Trophoblast cell (in vitro differentiated cells and primary cell): ENCODE measurements around the gene BTNL8. TPM values are rescaled to one million over a fixed set of nuclear protein-coding genes. Genes with fewer than 3 reads are reported as not detected.

Experiments
- DNase-seq, 2 donors: peaks; one replicate each; pipeline ENCODE4 v3.0.0-alpha.2; 2016
- H2AFZ ChIP-seq: 2 replicates; pipeline ENCODE4 v1.6.1; 2013; ENCODE audit warnings: low read length, moderate library complexity, mild to moderate bottlenecking; ENCODE audit not compliant: insufficient read depth, poor library complexity
- H2AK5ac ChIP-seq: 2 replicates; pipeline ENCODE4 v1.6.1; 2013; ENCODE audit warnings: mild to moderate bottlenecking, low read length
- H2BK120ac ChIP-seq: 2 replicates; pipeline ENCODE4 v1.6.1; 2013; ENCODE audit warnings: low read length, mild to moderate bottlenecking, moderate library complexity; ENCODE audit not compliant: insufficient read depth, poor library complexity
- H2BK12ac ChIP-seq: 2 replicates; pipeline ENCODE4 v1.6.1; 2013; ENCODE audit warnings: mild to moderate bottlenecking, low read length, moderate library complexity
- H2BK5ac ChIP-seq: 2 replicates; pipeline ENCODE4 v1.6.1; 2013; ENCODE audit warnings: low read length, low read depth, moderate library complexity, mild to moderate bottlenecking; ENCODE audit not compliant: poor library complexity
- H3K14ac ChIP-seq: 2 replicates; pipeline ENCODE4 v1.6.1; 2013; ENCODE audit warnings: mild to moderate bottlenecking, low read length
- H3K18ac ChIP-seq: 2 replicates; pipeline ENCODE4 v1.6.1; 2013; ENCODE audit warnings: mild to moderate bottlenecking, low read length
- H3K23ac ChIP-seq: 2 replicates; pipeline ENCODE4 v1.6.1; 2013; ENCODE audit warnings: low read length
- H3K27ac ChIP-seq: 2 replicates; pipeline ENCODE4 v1.5.1; 2013; ENCODE audit warnings: low read depth, mild to moderate bottlenecking, inconsistent platforms, low read length, moderate library complexity
- H3K27me3 ChIP-seq: 2 replicates; pipeline ENCODE4 v1.6.1; 2013; ENCODE audit warnings: inconsistent platforms, mild to moderate bottlenecking, low read length, moderate library complexity; ENCODE audit not compliant: insufficient read depth
- H3K36me3 ChIP-seq, 2 experiments: 1 replicate in 1 of 2; 2 replicates in 1 of 2; pipeline ENCODE4 v1.6.1; 2013; ENCODE audit warnings: low read length in 2 of 2, mild to moderate bottlenecking in 2 of 2, moderate library complexity in 1 of 2; ENCODE audit not compliant: insufficient read depth in 2 of 2, control insufficient read depth in 1 of 2
- H3K4ac ChIP-seq: 2 replicates; pipeline ENCODE4 v1.6.1; 2013; ENCODE audit warnings: low read depth, mild to moderate bottlenecking, low read length, moderate library complexity
- H3K4me1 ChIP-seq, 2 experiments: 1 replicate in 1 of 2; 2 replicates in 1 of 2; pipeline ENCODE4 v1.6.1; 2013; ENCODE audit warnings: low read length in 2 of 2, mild to moderate bottlenecking in 2 of 2, moderate library complexity in 1 of 2; ENCODE audit not compliant: insufficient read depth in 2 of 2, control insufficient read depth in 1 of 2
- H3K4me2 ChIP-seq: 2 replicates; pipeline ENCODE4 v1.6.1; 2013; ENCODE audit warnings: inconsistent platforms, mild to moderate bottlenecking, low read length, moderate library complexity
- H3K4me3 ChIP-seq: 2 replicates; pipeline ENCODE4 v1.5.1; 2013; ENCODE audit warnings: mild to moderate bottlenecking, low read depth, low read length, inconsistent platforms
- H3K79me1 ChIP-seq: one replicate; pipeline ENCODE4 v1.6.1; 2013; ENCODE audit warnings: low read length
- H3K79me2 ChIP-seq: 2 replicates; pipeline ENCODE4 v1.6.1; 2013; ENCODE audit warnings: low read length, mild to moderate bottlenecking; ENCODE audit not compliant: control insufficient read depth, insufficient read depth, poor library complexity
- H3K9ac ChIP-seq: 2 replicates; pipeline ENCODE4 v1.6.1; 2013; ENCODE audit warnings: mild to moderate bottlenecking, low read length
- H3K9me3 ChIP-seq: 2 replicates; pipeline ENCODE4 v1.6.1; 2013; ENCODE audit warnings: low read depth, mild to moderate bottlenecking, control low read depth, inconsistent platforms, low read length; ENCODE audit not compliant: insufficient read depth
- H4K12ac ChIP-seq: 2 replicates; pipeline ENCODE4 v1.6.1; 2013; ENCODE audit warnings: low read depth, mild to moderate bottlenecking, low read length, moderate library complexity
- H4K8ac ChIP-seq: 2 replicates; pipeline ENCODE4 v1.6.1; 2013; ENCODE audit warnings: low read depth, mild to moderate bottlenecking, low read length, moderate library complexity
- H4K91ac ChIP-seq: one replicate; pipeline ENCODE4 v1.6.1; 2013; ENCODE audit warnings: low read depth, mild to moderate bottlenecking, low read length, moderate library complexity
- WGBS: extraction: QIAGEN DNeasy Blood & Tissue Kit; methylation state at CpG from one replicate; pipeline ENCODE4 v1.1.7; 2013; ENCODE audit warnings: missing lambda C conversion rate; ENCODE audit not compliant: insufficient read length, insufficient coverage; ENCODE audit errors: extremely low coverage; 5-methylcytosine and 5-hydroxymethylcytosine counted together
- polyA plus RNA-seq: library from polyadenylated mRNA; stranded (reverse); fragments of 200-250 nt; gene quantifications from 2 replicates; pipeline ENCODE4 v1.2.3, GENCODE V29; 2013

The BTNL8 gene, protein sequence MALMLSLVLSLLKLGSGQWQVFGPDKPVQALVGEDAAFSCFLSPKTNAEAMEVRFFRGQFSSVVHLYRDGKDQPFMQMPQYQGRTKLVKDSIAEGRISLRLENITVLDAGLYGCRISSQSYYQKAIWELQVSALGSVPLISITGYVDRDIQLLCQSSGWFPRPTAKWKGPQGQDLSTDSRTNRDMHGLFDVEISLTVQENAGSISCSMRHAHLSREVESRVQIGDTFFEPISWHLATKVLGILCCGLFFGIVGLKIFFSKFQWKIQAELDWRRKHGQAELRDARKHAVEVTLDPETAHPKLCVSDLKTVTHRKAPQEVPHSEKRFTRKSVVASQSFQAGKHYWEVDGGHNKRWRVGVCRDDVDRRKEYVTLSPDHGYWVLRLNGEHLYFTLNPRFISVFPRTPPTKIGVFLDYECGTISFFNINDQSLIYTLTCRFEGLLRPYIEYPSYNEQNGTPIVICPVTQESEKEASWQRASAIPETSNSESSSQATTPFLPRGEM
- polyA plus RNA-seq = not detected in 2 replicates

DNA sequence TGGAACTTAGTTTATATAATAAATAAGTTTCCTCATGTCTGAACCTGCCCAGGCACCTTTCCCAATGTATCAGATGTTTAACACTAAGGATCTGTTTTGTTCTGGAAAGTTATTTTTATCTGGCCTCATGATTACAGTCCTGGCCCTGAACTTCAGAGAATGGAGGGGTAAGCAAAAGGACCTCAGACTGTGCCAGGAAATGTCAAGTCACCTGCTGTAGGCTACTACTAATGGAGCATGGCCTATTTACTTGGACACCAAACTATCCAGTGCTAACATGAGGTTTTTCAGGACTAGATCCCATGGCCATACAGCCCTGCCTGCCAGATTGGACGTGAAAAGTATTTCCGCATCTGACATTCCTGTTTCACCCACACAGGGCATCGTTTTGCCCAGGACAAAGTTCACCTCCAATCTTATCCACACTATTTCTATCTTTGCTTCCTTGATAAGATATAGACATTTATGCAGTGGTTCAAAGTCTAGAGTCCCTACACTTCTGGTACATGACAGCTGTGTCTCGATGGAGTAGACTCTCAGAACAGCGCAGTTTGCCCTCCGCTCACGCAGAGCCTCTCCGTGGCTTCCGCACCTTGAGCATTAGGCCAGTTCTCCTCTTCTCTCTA lies at the start of gene BTNL8:
BTNL8 (plus strand) TSS at position 539 of the 626 bp plus-strand sequence. CDS start 152 bp downstream, outside the sequence.
- no peaks in the 10 kb centered on the region for H3K79me1 ChIP-seq
- H3K9me3 ChIP-seq = peaks cover 6% of the 10 kb centered on the region
- H3K23ac ChIP-seq = no peak within 1 kb of the TSS
- no peak for DNase-seq
- no peak within 1 kb of the TSS for H4K8ac ChIP-seq
- no peak within 1 kb of the TSS for H3K18ac ChIP-seq
- no peak within 1 kb of the TSS for H3K27ac ChIP-seq
- H2BK120ac ChIP-seq = no peak within 1 kb of the TSS
- no peak within 1 kb of the TSS for H4K12ac ChIP-seq
- no peaks in the 10 kb centered on the region for H3K27me3 ChIP-seq
- no peaks in the 10 kb centered on the region for H3K79me2 ChIP-seq
- H4K91ac ChIP-seq = no peak within 1 kb of the TSS
- H3K4me3 ChIP-seq = no peak within 1 kb of the TSS
- no peaks in the 10 kb centered on the region for H3K4me1 ChIP-seq
- H2BK5ac ChIP-seq = no peak within 1 kb of the TSS
- no peak within 1 kb of the TSS for H2BK12ac ChIP-seq
- WGBS = no CpG with 5 or more reads among the region's 9 CpGs
- no peak within 1 kb of the TSS for H3K4ac ChIP-seq
- H3K36me3 ChIP-seq = no peaks in the 10 kb centered on the region
- no peak within 1 kb of the TSS for H3K9ac ChIP-seq
- no peak within 1 kb of the TSS for H2AK5ac ChIP-seq
- no peak within 1 kb of the TSS for H3K14ac ChIP-seq
- no peak within 1 kb of the TSS for H3K4me2 ChIP-seq
- no peak within 1 kb of the TSS for H2AFZ ChIP-seq

GRCh38 chr5:180849827-180850226 lies 49.1 kb upstream of the BTNL8 start:
- H3K79me2 ChIP-seq = no peaks in the 10 kb centered on the region
- no peak overlapping the region for H2AK5ac ChIP-seq
- H3K18ac ChIP-seq = no peak overlapping the region
- no peak overlapping the region for H3K27ac ChIP-seq
- no peak overlapping the region for H4K8ac ChIP-seq
- no peak overlapping the region for H2BK12ac ChIP-seq
- H2BK5ac ChIP-seq = no peak overlapping the region
- H2AFZ ChIP-seq = no peak overlapping the region
- no peaks in the 10 kb centered on the region for H3K27me3 ChIP-seq
- H3K4me1 ChIP-seq = no peaks in the 10 kb centered on the region
- peaks cover 13 to 37% of the 10 kb centered on the region in 2 experiments for H3K36me3 ChIP-seq
- H3K14ac ChIP-seq = no peak overlapping the region
- H3K9ac ChIP-seq = no peak overlapping the region
- no peak overlapping the region for H3K4me3 ChIP-seq
- H2BK120ac ChIP-seq = no peak overlapping the region
- no peak overlapping the region for H3K4ac ChIP-seq
- peaks cover 16% of the 10 kb centered on the region for H3K9me3 ChIP-seq
- H3K79me1 ChIP-seq = no peaks in the 10 kb centered on the region
- no peak overlapping the region for H3K23ac ChIP-seq
- H4K91ac ChIP-seq = no peak overlapping the region
- H3K4me2 ChIP-seq = no peak overlapping the region
- DNase-seq = no peak
- H4K12ac ChIP-seq = no peak overlapping the region
- no CpG with 5 or more reads among the region's 4 CpGs for WGBS

DNA sequence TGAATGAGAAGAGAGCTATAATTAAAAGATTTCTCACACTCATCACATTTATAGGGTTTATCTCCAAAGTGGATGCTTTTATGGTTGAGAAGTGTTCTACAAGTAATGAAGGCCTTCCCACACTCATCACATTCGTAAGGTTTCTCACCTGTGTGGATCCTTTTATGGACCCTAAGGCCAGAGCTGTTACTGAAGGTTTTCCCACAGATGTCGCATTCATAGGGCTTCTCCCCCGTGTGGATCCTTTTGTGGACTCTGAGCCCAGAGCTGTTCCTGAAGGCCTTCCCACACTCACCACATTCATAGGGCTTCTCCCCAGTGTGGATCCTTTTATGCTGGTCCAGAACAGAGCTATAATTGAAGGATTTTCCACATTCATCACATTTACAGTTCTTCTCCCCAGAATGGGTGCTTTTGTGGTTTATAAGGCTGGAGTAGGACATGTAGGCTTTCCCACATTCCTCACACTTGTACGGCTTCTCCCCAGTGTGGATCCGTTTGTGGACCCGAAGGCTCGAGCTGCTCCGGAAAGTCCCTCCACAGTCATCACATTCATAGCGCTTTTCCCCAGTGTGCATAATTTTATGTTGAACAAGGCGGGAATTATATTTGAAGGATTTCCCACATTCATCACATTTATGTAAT lies 48.4 kb upstream of the BTNL8 start:
- H2BK120ac ChIP-seq = no peak overlapping the region
- H3K9me3 ChIP-seq = peaks cover 16% of the 10 kb centered on the region
- no CpG with 5 or more reads among the region's 10 CpGs for WGBS

GRCh38 chr5:180852495-180852894 lies 46.5 kb upstream of the BTNL8 start:
- Histone ChIP-seq H3K79me1 (no peaks in the 10 kb centered on the region), H4K8ac (no peak overlapping the region), H3K79me2 (no peaks in the 10 kb centered on the region)

More for the DNA sequence above, 48.4 kb upstream of the BTNL8 start:
- Histone ChIP-seq H3K4ac (no peak overlapping the region), H3K79me1 (no peaks in the 10 kb centered on the region), H3K23ac (no peak overlapping the region), H3K14ac (no peak overlapping the region), H3K9ac (no peak overlapping the region), H3K4me2 (no peak overlapping the region), H4K8ac (no peak overlapping the region), H3K4me1 (no peaks in the 10 kb centered on the region), H2AK5ac (no peak overlapping the region), H4K91ac (no peak overlapping the region), H2AFZ (no peak overlapping the region), H4K12ac (no peak overlapping the region), H3K27ac (no peak overlapping the region), H3K4me3 (no peak overlapping the region), H3K36me3 (peaks cover 13 to 41% of the 10 kb centered on the region in 2 experiments), H3K79me2 (no peaks in the 10 kb centered on the region), H2BK5ac (no peak overlapping the region), H3K18ac (no peak overlapping the region), H2BK12ac (no peak overlapping the region), H3K27me3 (no peaks in the 10 kb centered on the region)
- no peak for DNase-seq

More at GRCh38 chr5:180852495-180852894, 46.5 kb upstream of the BTNL8 start:
- no peak overlapping the region for H3K9ac ChIP-seq
- no peak overlapping the region for H3K4me3 ChIP-seq
- H2AFZ ChIP-seq = no peak overlapping the region
- no peak overlapping the region for H2BK12ac ChIP-seq
- H2AK5ac ChIP-seq = no peak overlapping the region
- H3K4ac ChIP-seq = no peak overlapping the region
- no peak overlapping the region for H2BK120ac ChIP-seq
- no peak overlapping the region for H4K12ac ChIP-seq
- H3K27ac ChIP-seq = no peak overlapping the region
- no CpG with 5 or more reads among the region's 4 CpGs for WGBS
- no peak overlapping the region for H3K18ac ChIP-seq
- H2BK5ac ChIP-seq = no peak overlapping the region
- H4K91ac ChIP-seq = no peak overlapping the region
- H3K27me3 ChIP-seq = no peaks in the 10 kb centered on the region
- no peak overlapping the region for H3K14ac ChIP-seq
- H3K4me2 ChIP-seq = no peak overlapping the region
- peaks cover 13 to 39% of the 10 kb centered on the region in 2 experiments for H3K36me3 ChIP-seq
- no peak overlapping the region for H3K23ac ChIP-seq
- H3K9me3 ChIP-seq = peaks cover 8% of the 10 kb centered on the region
- DNase-seq = no peak
- H3K4me1 ChIP-seq = no peaks in the 10 kb centered on the region
